ES-I3 (cell line): ENCODE measurements around the gene SLC17A4.

ENCODE experiments used
- H3K36me3 ChIP-seq: 2 replicates; pipeline ENCODE4 v1.6.1; 2013; ENCODE audit warnings: mild to moderate bottlenecking, low read length, control low read depth, moderate library complexity; ENCODE audit not compliant: insufficient read depth
- H3K4me1 ChIP-seq: 2 replicates; pipeline ENCODE4 v1.6.1; 2013; ENCODE audit warnings: mild to moderate bottlenecking, control low read depth, low read length; ENCODE audit not compliant: insufficient read depth
- H3K9ac ChIP-seq: 2 replicates; pipeline ENCODE4 v1.6.1; 2013; ENCODE audit warnings: low read depth, mild to moderate bottlenecking, low read length, moderate library complexity
- H3K9me3 ChIP-seq: 2 replicates; pipeline ENCODE4 v1.6.1; 2013; ENCODE audit warnings: mild to moderate bottlenecking, low read length, moderate library complexity; ENCODE audit not compliant: control insufficient read depth, insufficient read depth

The SLC17A4 gene

DNA sequence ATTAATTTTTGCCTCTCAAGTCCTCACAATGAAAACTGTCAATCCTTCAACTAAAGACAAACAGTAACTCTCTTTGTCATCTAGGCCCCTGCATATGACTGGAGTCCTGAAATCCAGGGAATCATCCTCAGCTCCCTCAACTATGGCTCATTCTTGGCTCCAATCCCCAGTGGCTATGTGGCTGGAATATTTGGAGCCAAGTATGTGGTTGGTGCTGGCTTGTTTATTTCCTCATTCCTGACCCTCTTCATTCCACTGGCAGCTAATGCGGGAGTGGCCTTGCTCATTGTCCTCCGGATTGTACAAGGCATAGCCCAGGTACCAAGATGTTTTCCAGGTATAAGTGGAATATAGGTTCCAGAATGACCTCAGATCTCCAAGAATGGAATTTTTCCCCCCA lies 15.4 kb downstream of the SLC17A4 start:
- H3K4me1 ChIP-seq: no peaks in the 10 kb centered on the region
- no peaks in the 10 kb centered on the region for H3K9me3 ChIP-seq
- no peak overlapping the region for H3K9ac ChIP-seq
- no peaks in the 10 kb centered on the region for H3K36me3 ChIP-seq

DNA sequence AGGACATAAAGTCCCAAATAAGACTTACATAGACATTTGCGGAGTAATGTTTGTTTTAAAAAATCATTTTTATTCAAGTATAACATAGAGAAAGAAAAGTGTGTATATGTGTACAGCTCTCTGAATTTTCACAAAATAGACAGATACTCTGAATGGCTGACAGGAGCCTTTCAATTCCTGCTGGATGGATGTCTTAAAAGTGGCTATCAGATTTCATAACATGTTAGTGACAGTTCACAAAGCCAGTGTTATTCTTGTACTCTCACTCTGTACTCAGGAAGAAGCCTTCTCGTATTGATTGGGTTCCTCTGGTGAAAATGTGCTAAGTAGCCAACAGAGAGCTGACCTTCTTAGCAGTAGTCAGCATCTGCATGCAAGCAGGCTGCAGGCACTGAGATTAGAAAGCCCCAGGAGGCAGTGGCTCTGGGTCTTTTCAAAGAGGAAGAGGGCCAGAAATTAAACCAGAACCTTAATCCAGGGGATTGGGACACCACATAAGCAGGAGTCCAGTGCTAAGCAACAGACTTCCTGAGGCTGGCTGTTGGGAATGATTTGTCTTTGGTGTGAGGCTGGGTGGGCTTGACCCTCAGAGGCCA lies 19.7 kb downstream of the SLC17A4 start:
- H3K4me1 ChIP-seq: peaks cover 7% of the 10 kb centered on the region; the same call in 1 of the 2 replicates

DNA sequence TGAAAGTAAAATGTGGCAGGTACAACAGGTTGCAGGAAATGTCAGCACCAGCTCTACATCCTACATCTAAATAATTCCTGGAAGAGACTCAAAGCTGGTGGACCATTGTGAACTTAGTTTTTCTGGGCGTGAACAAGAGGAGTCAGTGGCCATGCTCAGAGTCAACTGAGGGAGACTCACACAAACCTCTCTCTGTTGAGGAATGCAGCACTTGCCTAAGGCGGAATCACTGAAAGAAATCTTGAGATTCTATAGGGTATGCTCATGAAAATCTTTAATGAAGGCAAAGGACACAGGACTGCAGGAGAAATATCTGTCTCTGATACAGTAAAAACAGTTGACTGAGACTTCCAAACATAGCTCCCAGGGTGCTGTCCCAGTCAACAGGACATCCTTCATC lies 22.5 kb downstream of the SLC17A4 start:
- H3K36me3 ChIP-seq: no peaks in the 10 kb centered on the region
- H3K9me3 ChIP-seq: no peaks in the 10 kb centered on the region; the same call in 1 of the 2 replicates
- H3K9ac ChIP-seq: no peak overlapping the region
- H3K4me1 ChIP-seq: peaks cover 7% of the 10 kb centered on the region; the same call in 1 of the 2 replicates

More for the DNA sequence above, 19.7 kb downstream of the SLC17A4 start:
- no peaks in the 10 kb centered on the region for H3K9me3 ChIP-seq
- no peaks in the 10 kb centered on the region for H3K36me3 ChIP-seq
- H3K9ac ChIP-seq: no peak overlapping the region

DNA sequence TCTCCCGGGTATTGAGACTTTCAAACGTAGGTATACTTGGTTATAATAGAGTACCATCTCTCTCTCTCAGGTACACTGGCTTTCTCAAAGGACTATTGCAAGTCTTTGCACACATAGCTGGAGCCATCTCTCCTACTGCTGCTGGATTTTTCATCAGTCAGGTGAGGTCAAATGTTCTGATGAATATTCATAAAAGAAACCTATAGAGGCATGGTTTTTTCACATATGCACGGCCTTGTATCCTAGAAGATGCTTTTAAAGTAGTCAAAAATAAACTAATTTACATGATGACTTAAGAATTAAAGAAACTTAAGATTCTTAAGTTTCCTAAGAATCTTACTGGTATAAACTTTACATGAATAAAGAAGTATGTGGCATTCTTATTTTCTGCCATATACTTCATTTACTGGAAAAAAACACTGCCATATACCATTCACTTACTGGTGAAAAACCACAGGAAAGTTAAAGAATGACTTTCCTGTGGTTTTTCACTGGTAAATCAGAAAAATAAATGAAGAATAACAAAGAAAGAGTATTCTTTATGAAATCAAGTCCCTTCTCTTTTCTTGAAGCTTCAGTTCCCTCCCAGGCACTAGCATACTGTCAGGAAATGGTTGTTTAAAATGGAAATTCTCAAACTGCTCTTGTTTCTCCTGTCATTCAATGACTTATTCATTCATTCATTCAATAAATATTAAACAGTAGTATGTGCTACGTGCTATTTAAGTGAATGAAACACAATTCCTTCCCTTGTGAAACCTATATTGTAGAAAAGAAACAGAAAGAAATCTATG lies 23.5 kb downstream of the SLC17A4 start:
- peaks cover 7% of the 10 kb centered on the region; the same call in 1 of the 2 replicates for H3K4me1 ChIP-seq
- no peaks in the 10 kb centered on the region for H3K36me3 ChIP-seq
- H3K9ac ChIP-seq: no peak overlapping the region
- H3K9me3 ChIP-seq: no peaks in the 10 kb centered on the region; the same call in 1 of the 2 replicates

DNA sequence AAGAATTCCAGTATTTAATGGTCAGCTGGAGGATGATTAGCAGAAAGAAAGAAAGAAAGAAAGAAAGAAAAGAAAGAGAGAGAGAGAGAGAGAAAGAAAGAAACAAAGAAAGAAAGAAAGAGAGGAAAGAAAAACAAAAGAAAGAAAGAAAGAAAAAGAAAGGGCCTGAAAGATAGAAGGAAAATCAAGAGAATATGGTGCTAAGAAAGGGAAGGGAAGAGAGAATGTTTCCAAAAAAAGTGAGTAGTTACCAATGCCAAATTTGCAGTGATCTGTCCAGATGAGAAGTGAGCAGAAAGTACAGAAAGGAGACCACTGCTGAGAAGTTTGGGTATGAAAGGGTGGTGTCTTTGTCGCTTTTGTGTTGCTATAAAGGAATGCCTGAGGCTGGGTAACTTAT lies 26.6 kb downstream of the SLC17A4 start:
- Histone ChIP-seq H3K9ac (no peak overlapping the region), H3K36me3 (no peaks in the 10 kb centered on the region), H3K4me1 (peaks cover 7% of the 10 kb centered on the region; the same call in 1 of the 2 replicates), H3K9me3 (peaks cover 2% of the 10 kb centered on the region)

DNA sequence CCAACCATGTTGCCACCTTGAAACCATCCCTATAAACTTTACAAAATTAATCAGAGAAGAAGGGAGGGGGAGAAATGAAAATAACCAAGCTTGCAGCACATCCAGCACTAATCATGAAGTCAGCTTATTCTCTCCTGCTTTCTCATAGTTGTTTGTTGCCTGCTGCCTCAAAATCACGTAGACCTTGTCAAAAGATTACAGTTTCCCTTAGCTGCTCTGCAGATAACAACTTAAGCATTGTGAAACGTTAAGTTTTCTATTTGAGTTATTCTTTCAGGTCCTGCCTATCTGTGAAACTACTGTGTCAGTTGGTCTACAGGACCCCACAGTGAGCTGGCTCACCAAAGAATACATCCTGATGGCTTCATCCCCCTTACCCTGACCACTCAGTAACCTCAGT lies 32.9 kb downstream of the SLC17A4 start:
- Histone ChIP-seq H3K9me3 (peaks cover 2% of the 10 kb centered on the region; the same call in 1 of the 2 replicates), H3K36me3 (no peaks in the 10 kb centered on the region)

DNA sequence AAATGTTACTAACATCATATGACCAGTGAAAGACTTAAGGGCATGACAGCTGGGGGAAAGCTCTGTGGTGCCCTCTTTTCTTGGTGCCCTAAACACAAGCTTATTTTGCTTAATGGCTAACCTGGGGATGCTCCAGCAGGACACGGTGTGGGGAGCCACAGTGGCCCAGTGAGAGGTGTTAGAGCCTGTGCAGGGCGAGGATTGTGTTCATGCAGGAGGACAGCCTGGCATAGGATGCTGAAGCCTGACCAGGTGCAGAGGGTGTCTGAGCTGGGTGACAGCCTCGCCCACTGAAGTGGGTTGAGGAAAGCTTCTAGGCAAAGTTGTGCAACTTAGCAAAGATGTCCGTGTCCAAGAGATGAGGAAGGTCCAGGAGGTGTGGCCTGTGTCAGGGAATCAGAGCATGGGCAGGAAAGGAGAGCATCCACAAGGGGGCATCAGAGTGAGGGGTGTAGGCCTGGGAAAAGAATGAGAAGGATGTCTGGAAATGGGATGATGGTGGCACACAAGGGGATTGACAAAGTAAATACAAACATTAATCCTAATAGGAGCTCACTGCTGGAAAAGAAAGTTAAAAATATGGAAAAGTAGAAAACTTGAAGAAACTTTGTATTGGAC lies 33.9 kb downstream of the SLC17A4 start:
- Histone ChIP-seq H3K4me1 (no peaks in the 10 kb centered on the region), H3K36me3 (no peaks in the 10 kb centered on the region), H3K9ac (no peak overlapping the region), H3K9me3 (peaks cover 2% of the 10 kb centered on the region; the same call in 1 of the 2 replicates)

More for the DNA sequence above, 32.9 kb downstream of the SLC17A4 start:
- H3K9ac ChIP-seq: no peak overlapping the region
- H3K4me1 ChIP-seq: no peaks in the 10 kb centered on the region

DNA sequence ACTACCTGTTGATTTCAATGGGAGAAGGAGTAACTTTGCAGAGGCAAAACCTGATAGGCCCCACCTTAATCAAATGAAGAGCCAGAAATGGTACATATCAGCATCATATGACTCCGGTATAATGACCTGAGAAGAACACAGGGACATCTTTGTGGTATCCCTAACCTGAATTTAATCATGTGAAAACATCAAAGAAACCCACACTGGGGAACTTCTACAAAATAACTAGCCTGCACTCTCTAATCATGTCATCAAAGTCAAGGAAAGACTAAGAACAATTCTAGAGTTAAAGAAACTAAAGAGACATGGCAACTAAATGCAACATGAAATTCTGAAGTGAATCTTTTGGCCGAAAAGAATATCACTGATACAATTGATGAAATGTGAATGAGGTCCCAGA lies 34.9 kb downstream of the SLC17A4 start:
- Histone ChIP-seq H3K9ac (no peak overlapping the region), H3K36me3 (no peaks in the 10 kb centered on the region), H3K9me3 (no peaks in the 10 kb centered on the region)

DNA sequence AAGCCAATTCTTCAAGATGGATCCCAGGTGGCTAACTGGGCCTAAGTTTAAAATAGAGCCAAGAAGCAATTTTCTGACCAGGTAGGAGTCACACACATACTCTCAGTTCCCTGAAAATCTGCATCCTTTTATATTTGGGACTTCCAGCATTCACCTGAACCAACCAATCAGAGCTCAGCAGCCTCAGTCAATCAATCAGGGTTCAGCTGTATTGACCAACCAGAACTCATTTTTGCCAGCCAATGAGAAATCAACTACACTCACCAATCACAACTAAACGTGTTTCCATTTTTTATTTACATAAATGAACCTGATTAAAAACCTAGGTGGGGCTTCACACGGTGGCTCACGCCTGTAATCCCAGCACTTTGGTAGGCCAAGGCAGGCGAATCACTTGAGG lies 37.5 kb downstream of the SLC17A4 start:
- Histone ChIP-seq H3K36me3 (no peaks in the 10 kb centered on the region), H3K9ac (no peak overlapping the region), H3K9me3 (no peaks in the 10 kb centered on the region), H3K4me1 (no peaks in the 10 kb centered on the region)

More for the DNA sequence above, 34.9 kb downstream of the SLC17A4 start:
- H3K4me1 ChIP-seq: no peaks in the 10 kb centered on the region

DNA sequence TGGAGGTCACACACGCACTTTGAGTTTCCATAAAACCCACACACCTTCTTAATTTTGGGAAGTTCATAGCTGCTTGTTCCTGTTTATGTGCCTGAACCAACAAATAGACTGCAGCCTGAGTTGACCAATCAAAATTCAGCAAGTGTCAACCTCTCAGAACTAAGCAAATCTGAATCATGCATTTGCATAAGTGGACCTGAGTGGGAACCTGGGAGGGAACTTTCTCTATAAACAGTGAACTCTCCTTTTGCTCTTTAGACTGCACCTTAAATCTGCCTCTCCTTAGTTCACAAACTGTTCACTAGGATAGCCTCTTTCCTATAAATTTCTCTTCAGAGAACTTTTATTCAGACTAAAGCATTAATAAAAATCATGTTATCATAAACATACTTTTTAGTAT lies 39.4 kb downstream of the SLC17A4 start:
- no peaks in the 10 kb centered on the region for H3K36me3 ChIP-seq
- H3K9me3 ChIP-seq: no peaks in the 10 kb centered on the region
- no peaks in the 10 kb centered on the region for H3K4me1 ChIP-seq
- H3K9ac ChIP-seq: no peak overlapping the region

DNA sequence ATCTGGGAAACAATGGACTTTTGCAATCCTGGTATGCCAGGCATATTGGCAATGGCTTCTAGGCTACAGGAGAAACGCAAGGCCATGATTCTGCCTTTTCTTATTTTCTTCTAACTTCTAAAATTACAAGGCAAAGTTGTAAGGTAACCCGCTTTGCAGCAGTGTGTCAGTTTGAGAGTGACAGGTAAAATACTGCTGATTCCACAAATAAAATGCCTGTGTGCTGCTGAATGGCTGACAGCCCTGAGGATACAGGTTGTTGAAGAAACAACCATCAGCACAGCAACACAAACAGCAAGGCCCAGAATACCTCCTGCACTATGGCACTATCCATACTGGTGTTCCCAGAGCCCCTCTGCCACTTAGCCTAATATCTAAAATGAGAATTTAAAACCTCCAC lies 40.2 kb downstream of the SLC17A4 start:
- H3K9me3 ChIP-seq: no peaks in the 10 kb centered on the region
- no peaks in the 10 kb centered on the region for H3K4me1 ChIP-seq
- H3K9ac ChIP-seq: no peak overlapping the region
- H3K36me3 ChIP-seq: no peaks in the 10 kb centered on the region

DNA sequence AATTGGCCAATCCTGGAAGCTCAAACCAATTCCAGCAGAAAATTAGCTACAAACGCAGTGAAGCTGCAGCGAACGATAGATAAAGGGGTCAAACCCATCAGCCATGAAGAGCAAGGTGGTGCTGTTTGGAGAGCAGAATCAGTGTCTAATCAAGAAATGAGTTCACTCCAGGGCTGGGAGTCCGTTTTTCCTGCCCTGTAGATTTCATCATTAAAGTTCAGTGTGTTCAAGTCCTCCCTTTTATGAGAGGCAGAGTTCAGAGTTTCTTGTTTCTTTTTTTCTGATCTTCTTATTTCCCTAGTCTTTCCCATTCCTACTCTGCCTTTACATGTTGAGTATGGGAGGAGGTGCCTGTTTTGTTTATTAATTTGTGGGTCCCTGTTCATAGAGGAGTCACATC lies 46.9 kb downstream of the SLC17A4 start:
- Histone ChIP-seq H3K9ac (no peak overlapping the region), H3K36me3 (no peaks in the 10 kb centered on the region), H3K9me3 (no peaks in the 10 kb centered on the region), H3K4me1 (no peaks in the 10 kb centered on the region)

DNA sequence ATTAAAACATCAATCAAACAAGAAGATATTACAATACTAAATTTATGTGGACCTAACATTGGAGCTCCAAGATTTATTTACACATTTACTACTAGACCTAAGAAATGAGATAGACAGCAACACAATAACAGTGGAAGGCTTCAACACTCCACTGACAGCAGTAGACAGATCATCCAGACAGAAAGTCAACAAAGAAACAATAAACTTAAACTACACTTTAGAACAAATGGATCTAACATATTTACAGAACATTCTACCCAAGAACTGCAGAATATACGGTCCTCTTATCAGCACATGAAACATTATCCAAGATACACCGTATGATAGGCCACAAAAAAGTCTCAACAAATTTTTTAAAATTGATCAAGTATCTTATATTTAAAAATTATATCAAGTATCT lies 50.3 kb downstream of the SLC17A4 start:
- no peaks in the 10 kb centered on the region for H3K9me3 ChIP-seq
- no peak overlapping the region for H3K9ac ChIP-seq
- no peaks in the 10 kb centered on the region for H3K36me3 ChIP-seq
- H3K4me1 ChIP-seq: no peaks in the 10 kb centered on the region

DNA sequence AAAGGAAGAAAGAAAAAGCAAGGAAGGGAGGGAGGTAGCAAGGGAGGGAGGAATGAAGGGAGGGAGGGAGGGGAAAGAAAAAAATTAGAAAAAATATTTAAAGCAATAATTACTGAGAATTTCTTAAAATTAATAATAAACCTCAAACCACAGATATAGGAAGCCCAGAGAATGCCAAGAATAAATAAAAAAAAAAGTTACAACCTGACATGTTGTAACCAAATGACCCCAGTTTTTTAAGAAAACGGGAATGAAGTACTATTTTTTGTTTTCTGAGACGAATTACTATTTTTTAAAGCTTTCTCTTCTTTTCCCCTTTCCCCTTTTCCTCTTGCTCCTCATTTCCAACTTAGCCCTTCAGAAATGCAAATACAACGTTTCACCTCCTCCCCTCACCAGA lies 60.7 kb downstream of the SLC17A4 start:
- H3K9me3 ChIP-seq: no peaks in the 10 kb centered on the region
- H3K36me3 ChIP-seq: no peaks in the 10 kb centered on the region
- H3K9ac ChIP-seq: no peak overlapping the region
- H3K4me1 ChIP-seq: no peaks in the 10 kb centered on the region

DNA sequence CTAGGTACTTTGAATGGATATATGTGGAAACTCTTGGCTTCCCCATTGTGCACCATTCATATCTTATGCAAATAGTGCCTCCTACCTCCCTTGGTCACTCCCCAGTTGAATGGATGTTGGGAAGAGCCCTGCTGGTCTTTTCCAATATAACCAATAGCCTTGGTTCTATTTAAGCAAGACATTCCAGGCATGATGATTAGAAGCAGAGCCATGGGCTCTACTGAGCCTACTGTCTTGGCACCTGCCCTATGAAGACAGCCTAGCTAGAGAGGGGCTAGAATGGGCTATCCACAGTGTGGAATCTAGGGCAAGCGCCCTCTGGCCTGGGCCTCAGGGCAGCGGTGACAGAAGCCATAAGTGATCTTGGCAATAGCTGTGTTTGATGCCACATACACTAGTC lies 61.7 kb downstream of the SLC17A4 start:
- no peaks in the 10 kb centered on the region for H3K4me1 ChIP-seq
- H3K36me3 ChIP-seq: no peaks in the 10 kb centered on the region
- no peak overlapping the region for H3K9ac ChIP-seq
- H3K9me3 ChIP-seq: no peaks in the 10 kb centered on the region
